OCI-LY3 (cell line): Measurements from ENCODE around the gene SLC19A1.

Source experiments
- H2AFZ ChIP-seq: fragments of 200-600, 300-600 bp; shearing (Covaris generic); 2 replicates; pipeline ENCODE4 v1.6.0; 2014; ENCODE audit warnings: antibody characterized with exemption, low read depth, low read length
- H3K27ac ChIP-seq: fragments of 200-600, 300-600 bp; sonication (generic); 2 replicates; pipeline ENCODE4 v1.5.1; 2014; ENCODE audit warnings: mild to moderate bottlenecking, low read length, moderate library complexity, mixed read lengths
- H3K27me3 ChIP-seq: fragments of 200-600, 300-600 bp; sonication (generic); 2 replicates; pipeline ENCODE4 v1.6.1; 2014; ENCODE audit warnings: low read depth, low read length, mixed read lengths
- H3K36me3 ChIP-seq: fragments of 200-600, 300-600 bp; sonication (generic); replicated peaks from 2 replicates; pipeline ENCODE3; 2014; ENCODE audit warnings: low read depth, low read length, mixed read lengths
- H3K4me1 ChIP-seq: fragments of 300-600, 200-600 bp; sonication (generic); 2 replicates; pipeline ENCODE4 v1.6.1; 2014; ENCODE audit warnings: low read length, mixed read lengths
- H3K4me2 ChIP-seq: fragments of 200-600, 300-600 bp; sonication (generic); 2 replicates; pipeline ENCODE4 v1.6.1; 2014; ENCODE audit warnings: low read length, mixed read lengths
- H3K4me3 ChIP-seq: fragments of 300-600, 200-600 bp; sonication (generic); 2 replicates; pipeline ENCODE4 v1.5.1; 2014; ENCODE audit warnings: antibody characterized with exemption, mild to moderate bottlenecking, low read length, moderate library complexity
- H3K79me2 ChIP-seq: fragments of 300-600, 200-600 bp; shearing (Covaris generic); 2 replicates; pipeline ENCODE4 v1.6.1; 2014; ENCODE audit warnings: mild to moderate bottlenecking, low read length, mixed read lengths
- H3K9ac ChIP-seq: fragments of 300-600, 200-600 bp; shearing (Covaris generic); 2 replicates; pipeline ENCODE4 v1.6.0; 2014; ENCODE audit warnings: mild to moderate bottlenecking, low read length, moderate library complexity
- H3K9me3 ChIP-seq: fragments of 200-600, 300-600 bp; shearing (Covaris generic); 2 replicates; pipeline ENCODE4 v1.6.1; 2014; ENCODE audit warnings: low read length, mixed read lengths; ENCODE audit not compliant: insufficient read depth
- H4K20me1 ChIP-seq: fragments of 200-600, 300-600 bp; sonication (generic); 2 replicates; pipeline ENCODE4 v1.6.1; 2016; ENCODE audit warnings: low read length, mixed read lengths; ENCODE audit not compliant: insufficient read depth
- EZH2phosphoT487 ChIP-seq: fragments of 200-600 bp; shearing (Covaris generic); IDR thresholded peaks from 2 replicates; pipeline ENCODE4 v1.6.1; 2018; ENCODE audit warnings: antibody characterized with exemption, mixed run types, low read depth
- TF ChIP-seq, protein P1 (sequence below): fragments of 200-600, 300-600 bp; sonication (generic); IDR thresholded peaks from 2 replicates; pipeline ENCODE4 v1.5.1; 2014; ENCODE audit warnings: antibody characterized with exemption, low read length, low read depth

Gene SLC19A1

GRCh38 chr21:45482899-45483821 is 59.1 kb downstream of the SLC19A1 start:
- Histone ChIP-seq H3K36me3 (no peaks in the 10 kb centered on the region), H3K4me2 (peak overlapping the region; percentile 30), H2AFZ (no peak overlapping the region; the same call in 1 of the 2 replicates), H3K4me3 (peak overlapping the region; percentile 26), H3K27me3 (no peaks in the 10 kb centered on the region), H3K79me2 (no peaks in the 10 kb centered on the region), H3K9ac (no peak overlapping the region), H3K4me1 (peaks cover 5% of the 10 kb centered on the region; the same call in 1 of the 2 replicates), H3K9me3 (no peaks in the 10 kb centered on the region), H3K27ac (no peak overlapping the region), H4K20me1 (no peaks in the 10 kb centered on the region)
- no peak for TF ChIP-seq EZH2phosphoT487

DNA sequence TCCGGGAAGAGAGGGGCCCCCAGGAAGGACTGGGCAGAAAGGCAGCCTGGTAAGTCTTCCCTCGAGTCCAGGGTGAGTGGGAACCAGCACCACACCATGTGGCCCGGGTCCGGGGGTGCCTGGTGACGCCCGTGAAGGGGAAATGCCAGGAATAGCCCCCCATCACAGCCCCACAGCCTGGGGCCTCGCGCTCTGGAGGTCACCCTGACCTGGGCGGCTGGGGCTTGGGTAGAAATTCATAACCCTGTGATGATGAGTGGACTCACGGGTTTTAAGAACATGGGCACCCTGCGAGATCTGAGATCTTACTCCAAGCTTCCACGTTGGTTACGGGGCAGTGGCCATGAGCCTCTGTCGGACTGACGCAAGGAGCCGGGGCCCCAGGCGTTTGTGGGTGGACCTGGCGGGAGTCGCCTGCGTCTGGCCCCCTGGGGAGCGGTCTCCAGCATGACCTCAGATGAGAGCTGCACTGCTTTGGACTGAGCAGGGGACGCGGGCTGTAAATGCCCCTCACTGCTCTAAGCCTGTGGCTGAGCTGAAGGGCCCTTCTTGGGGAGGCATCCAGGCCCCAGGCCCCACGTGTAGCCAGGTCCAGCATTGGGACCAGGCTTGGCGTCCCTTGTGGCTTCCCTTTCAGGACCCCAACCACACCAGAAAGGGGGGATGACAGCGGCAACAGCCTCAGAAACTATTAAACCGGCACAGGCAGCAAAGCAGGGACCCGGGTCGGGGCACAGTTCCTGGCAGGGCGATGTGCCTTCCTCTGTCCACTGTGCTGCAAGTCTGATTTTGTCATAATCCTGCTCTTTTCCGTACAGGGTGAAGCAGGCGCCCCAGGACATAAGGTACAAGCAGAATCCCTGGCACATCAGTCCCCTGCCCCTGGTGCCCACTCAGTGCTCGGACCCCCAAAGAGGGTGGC is 60.0 kb downstream of the SLC19A1 start:
- H3K9ac ChIP-seq, result no peak overlapping the region
- peaks cover 9% of the 10 kb centered on the region; the same call in 1 of the 2 replicates for H3K4me1 ChIP-seq

DNA sequence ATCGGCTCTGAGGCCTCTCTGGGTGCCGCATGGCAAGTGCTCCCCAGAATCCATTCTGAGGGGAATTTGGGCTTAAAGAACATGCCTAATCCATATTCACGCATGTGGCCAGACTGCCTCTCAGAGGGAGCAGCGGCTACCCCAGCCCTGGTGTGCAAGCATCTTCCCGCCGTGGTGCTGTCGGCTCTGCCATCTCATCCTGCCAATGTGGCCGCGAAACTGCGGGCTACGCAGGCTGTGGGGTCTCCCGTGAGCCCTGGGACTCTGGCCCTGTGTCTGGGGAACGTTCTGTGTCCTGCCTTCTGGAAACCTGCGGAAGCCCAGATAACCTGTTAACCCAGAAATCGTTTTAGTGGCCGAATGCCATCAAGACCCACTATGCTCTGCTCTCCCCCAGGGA is 60.7 kb downstream of the SLC19A1 start:
- H3K79me2 ChIP-seq, result no peaks in the 10 kb centered on the region
- H3K9ac ChIP-seq, result no peak overlapping the region
- H2AFZ ChIP-seq, result no peak overlapping the region
- no peaks in the 10 kb centered on the region for H3K27me3 ChIP-seq
- no peak overlapping the region for H3K27ac ChIP-seq
- no peaks in the 10 kb centered on the region for H3K36me3 ChIP-seq
- no peaks in the 10 kb centered on the region for H3K9me3 ChIP-seq
- H3K4me3 ChIP-seq, result no peak overlapping the region
- no peak for TF ChIP-seq EZH2phosphoT487
- TF ChIP-seq, protein P1, sequence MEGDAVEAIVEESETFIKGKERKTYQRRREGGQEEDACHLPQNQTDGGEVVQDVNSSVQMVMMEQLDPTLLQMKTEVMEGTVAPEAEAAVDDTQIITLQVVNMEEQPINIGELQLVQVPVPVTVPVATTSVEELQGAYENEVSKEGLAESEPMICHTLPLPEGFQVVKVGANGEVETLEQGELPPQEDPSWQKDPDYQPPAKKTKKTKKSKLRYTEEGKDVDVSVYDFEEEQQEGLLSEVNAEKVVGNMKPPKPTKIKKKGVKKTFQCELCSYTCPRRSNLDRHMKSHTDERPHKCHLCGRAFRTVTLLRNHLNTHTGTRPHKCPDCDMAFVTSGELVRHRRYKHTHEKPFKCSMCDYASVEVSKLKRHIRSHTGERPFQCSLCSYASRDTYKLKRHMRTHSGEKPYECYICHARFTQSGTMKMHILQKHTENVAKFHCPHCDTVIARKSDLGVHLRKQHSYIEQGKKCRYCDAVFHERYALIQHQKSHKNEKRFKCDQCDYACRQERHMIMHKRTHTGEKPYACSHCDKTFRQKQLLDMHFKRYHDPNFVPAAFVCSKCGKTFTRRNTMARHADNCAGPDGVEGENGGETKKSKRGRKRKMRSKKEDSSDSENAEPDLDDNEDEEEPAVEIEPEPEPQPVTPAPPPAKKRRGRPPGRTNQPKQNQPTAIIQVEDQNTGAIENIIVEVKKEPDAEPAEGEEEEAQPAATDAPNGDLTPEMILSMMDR, result no peak
- peaks cover 9% of the 10 kb centered on the region; the same call in 1 of the 2 replicates for H3K4me1 ChIP-seq
- H4K20me1 ChIP-seq, result no peaks in the 10 kb centered on the region
- H3K4me2 ChIP-seq, result no peak overlapping the region

More for the DNA sequence above, 60.0 kb downstream of the SLC19A1 start:
- H3K27me3 ChIP-seq, result no peaks in the 10 kb centered on the region
- TF ChIP-seq, protein P1, result no peak
- TF ChIP-seq EZH2phosphoT487, result no peak
- H3K9me3 ChIP-seq, result no peaks in the 10 kb centered on the region
- no peaks in the 10 kb centered on the region for H4K20me1 ChIP-seq
- no peaks in the 10 kb centered on the region for H3K79me2 ChIP-seq
- no peak overlapping the region for H3K4me3 ChIP-seq
- no peaks in the 10 kb centered on the region for H3K36me3 ChIP-seq
- H2AFZ ChIP-seq, result no peak overlapping the region; the same call in 1 of the 2 replicates
- peak overlapping the region; percentile 30; the same call in 1 of the 2 replicates for H3K4me2 ChIP-seq
- no peak overlapping the region for H3K27ac ChIP-seq

DNA sequence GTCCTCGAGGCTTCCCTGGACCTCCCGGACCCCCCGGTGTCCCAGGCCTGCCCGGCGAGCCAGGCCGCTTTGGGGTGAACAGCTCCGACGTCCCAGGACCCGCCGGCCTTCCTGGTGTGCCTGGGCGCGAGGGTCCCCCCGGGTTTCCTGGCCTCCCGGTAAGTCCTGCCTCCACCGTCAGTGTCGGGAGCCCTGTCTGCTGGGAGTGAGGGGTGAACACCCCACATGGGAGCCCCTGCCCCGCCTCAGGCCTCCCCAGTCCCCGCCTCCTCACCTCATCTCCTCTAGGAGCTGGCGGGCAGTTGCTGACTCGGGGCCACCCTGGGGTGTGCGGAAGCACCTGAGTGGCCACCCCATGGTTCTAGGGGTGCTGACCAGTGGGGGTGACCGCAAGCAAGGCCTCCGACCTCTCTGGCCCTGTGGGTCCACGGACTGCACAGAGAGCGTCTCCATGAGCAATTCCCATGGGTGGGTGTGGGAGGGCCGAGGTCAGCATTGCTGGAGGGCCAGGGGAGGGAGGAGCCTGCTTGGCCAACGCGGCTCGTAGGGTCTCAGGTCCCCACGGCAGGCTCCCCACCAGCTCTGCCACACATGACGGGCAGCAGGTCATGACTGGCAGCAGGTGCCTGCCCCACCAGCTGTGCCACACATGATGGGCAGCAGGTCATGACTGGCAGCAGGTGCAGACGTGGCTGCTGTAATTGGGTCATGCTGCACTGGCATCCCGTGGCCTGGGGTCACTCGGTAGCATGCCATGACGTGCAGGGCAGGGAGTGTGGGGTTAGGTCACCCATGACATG is 61.3 kb downstream of the SLC19A1 start:
- Histone ChIP-seq H4K20me1 (no peaks in the 10 kb centered on the region), H3K9ac (no peak overlapping the region), H3K4me2 (no peak overlapping the region), H3K9me3 (no peaks in the 10 kb centered on the region), H3K4me1 (peaks cover 9% of the 10 kb centered on the region; the same call in 1 of the 2 replicates), H3K27ac (no peak overlapping the region), H3K36me3 (no peaks in the 10 kb centered on the region), H3K27me3 (no peaks in the 10 kb centered on the region), H3K4me3 (no peak overlapping the region), H2AFZ (no peak overlapping the region), H3K79me2 (no peaks in the 10 kb centered on the region)
- TF ChIP-seq, protein P1, result no peak
- TF ChIP-seq EZH2phosphoT487, result no peak
